ENCODE results near the gene ATP1A4. TPM values are rescaled to one million over a fixed set of nuclear protein-coding genes. Genes with fewer than 3 reads are reported as not detected.
A peak's percentile ranks its signal among the peaks of the same experiment; 100 is the strongest.

Gene ATP1A4
- 0.20 and 0.35 TPM in 2 replicates for total RNA-seq
- long read RNA-seq: 0 reads

DNA sequence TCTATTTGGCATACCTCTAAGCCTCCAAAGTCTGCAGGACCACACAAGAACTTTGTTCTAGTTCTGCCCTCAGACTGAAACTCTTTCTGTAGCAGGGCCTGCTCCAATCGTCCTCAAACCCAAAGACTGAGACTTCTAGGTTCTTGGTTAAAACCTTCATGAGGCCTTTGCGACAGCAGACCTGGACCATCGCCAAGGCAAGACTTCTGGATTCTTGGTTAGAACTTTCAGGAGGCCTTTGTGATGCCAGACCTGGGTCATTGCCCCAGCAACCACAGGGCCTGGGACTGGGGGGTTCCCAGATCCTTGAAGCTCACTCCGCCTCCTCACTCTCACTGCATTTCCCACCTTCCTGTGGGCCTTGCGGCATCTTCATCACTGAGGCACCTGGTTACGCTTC, at the start of gene ATP1A4:
TSS of gene ATP1A4 (plus strand) at position 301 of the 400 bp plus-strand sequence. CDS start 438 bp downstream, outside the sequence.
- H3K4me1 Mint-ChIP-seq: no peaks in the 10 kb centered on the region
- no peaks in the 10 kb centered on the region for H3K27me3 Mint-ChIP-seq (ENCODE audit: low read depth)
- no peak for DNase-seq (ENCODE audit: low read depth, low spot score)
- H3K4me3 Mint-ChIP-seq: no peak within 1 kb of the TSS
- no peaks in the 10 kb centered on the region for H3K36me3 Mint-ChIP-seq (ENCODE audit: low read depth)
- peak within 1 kb of the TSS; percentile 63 for H3K27ac Mint-ChIP-seq (ENCODE audit: unreplicated experiment)
- H3K9me3 Mint-ChIP-seq: no peaks in the 10 kb centered on the region
- TF ChIP-seq, protein P1, sequence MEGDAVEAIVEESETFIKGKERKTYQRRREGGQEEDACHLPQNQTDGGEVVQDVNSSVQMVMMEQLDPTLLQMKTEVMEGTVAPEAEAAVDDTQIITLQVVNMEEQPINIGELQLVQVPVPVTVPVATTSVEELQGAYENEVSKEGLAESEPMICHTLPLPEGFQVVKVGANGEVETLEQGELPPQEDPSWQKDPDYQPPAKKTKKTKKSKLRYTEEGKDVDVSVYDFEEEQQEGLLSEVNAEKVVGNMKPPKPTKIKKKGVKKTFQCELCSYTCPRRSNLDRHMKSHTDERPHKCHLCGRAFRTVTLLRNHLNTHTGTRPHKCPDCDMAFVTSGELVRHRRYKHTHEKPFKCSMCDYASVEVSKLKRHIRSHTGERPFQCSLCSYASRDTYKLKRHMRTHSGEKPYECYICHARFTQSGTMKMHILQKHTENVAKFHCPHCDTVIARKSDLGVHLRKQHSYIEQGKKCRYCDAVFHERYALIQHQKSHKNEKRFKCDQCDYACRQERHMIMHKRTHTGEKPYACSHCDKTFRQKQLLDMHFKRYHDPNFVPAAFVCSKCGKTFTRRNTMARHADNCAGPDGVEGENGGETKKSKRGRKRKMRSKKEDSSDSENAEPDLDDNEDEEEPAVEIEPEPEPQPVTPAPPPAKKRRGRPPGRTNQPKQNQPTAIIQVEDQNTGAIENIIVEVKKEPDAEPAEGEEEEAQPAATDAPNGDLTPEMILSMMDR (conservative IDR thresholded peaks at IDR 0.05): no peak

DNA sequence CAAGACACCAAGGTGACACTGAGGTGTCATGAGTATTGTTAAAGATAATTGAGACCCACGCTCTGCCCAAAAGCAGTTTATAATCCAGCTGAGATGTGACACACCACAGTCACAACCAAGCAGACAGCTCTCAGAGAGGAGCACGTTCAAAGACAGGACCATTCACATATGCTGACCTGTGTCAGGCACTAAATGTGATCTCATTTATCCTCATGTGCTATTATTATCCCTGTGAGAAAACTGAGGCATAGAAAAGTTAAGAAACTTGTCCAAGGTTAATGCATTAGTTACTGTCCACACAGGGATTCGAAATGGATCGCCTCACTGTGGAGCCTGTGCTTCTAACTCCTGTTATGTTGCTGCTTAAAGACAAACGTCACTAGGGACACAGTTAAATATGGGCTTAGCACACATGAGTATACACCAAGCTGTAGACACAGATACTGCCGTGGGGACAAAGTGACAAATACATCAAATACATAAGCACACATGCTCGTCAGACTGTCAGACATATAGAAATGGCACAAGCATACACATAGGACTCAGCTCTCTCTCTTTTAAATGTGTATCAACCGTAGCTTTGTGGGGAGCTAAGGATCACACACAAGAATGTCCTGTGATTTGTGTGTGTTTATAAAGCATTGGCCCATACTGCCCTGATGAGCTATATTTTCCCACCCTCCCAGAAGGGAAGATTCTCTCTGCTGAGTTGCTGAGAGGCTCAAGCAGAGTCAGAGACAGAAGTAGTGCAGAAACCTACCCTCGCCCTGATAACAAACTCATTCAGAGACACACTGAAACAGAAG, 49.5 kb upstream of the ATP1A4 start:
- H3K27me3 Mint-ChIP-seq (ENCODE audit: low read depth): no peaks in the 10 kb centered on the region
- peak overlapping the region; percentile 5 for H3K27ac Mint-ChIP-seq (ENCODE audit: unreplicated experiment)
- peak overlapping the region; percentile 27 for H3K4me3 Mint-ChIP-seq
- no peaks in the 10 kb centered on the region for H3K36me3 Mint-ChIP-seq (ENCODE audit: low read depth)
- DNase-seq (ENCODE audit: low read depth, low spot score): no peak
- TF ChIP-seq, protein P1 (conservative IDR thresholded peaks at IDR 0.05): no peak
- peaks cover 66% of the 10 kb centered on the region for H3K4me1 Mint-ChIP-seq
- H3K9me3 Mint-ChIP-seq: no peaks in the 10 kb centered on the region

DNA sequence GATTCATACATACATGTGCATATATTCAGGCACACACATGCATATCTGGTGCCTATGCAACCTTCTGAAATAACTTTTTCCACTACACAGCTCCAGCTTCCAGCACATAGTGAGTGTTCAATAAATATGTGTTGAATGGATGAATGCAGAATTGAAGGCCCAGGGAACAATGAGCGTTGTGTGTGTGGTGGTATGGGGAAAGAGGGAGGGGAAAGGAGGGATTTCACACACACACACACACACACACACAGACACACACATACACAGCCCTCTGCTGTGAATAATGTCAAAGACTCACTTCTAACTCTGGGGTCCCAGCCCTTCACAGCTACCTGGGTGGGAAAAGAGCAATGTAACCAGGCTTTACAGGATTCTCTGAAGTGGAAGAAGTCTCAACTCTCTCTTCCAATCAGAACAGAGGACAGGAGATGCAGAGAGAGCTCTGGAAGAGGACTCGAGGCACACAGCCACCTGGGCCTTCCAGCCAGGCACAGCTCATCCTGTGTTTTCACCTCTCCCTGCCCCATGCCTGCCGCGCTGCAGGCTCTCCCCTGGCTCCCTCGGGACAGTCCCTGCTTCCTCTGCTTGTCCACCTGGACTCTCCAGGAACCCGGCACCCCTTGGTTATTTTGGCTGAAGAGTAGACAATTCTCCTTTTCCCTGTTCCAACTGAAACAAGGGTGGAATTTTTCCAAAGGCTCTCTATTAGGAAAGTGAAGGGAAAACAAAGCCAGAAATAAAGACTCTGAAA, 47.6 kb upstream of the ATP1A4 start:
- no peak for DNase-seq (ENCODE audit: low read depth, low spot score)

DNA sequence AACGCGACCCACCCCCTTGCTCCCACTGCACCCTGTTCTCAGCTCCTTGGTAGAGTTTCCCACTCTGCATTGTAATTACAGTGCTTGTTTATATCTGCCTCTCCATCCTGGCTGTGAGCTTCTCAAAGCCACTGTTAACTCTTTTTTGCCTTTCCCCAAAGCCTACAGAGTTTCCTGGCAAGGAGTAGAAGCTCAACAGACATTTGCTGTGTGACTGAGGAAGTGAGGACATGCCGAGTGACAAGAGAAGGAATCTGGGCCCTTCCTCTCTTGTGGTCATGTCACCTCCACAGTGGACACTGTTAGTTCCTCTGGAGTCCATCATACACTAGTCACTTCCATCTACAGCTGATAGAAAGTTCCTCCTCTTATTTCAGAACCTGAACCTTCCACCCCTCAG, 46.9 kb upstream of the ATP1A4 start:
- TF ChIP-seq, protein P1 (conservative IDR thresholded peaks at IDR 0.05): no peak
- Mint-ChIP-seq H3K27ac (ENCODE audit: unreplicated experiment) (peak overlapping the region; percentile 13), H3K9me3 (no peaks in the 10 kb centered on the region), H3K4me1 (peaks cover 73% of the 10 kb centered on the region), H3K27me3 (ENCODE audit: low read depth) (no peaks in the 10 kb centered on the region), H3K36me3 (ENCODE audit: low read depth) (no peaks in the 10 kb centered on the region), H3K4me3 (peak overlapping the region; percentile 50)
- DNase-seq (ENCODE audit: low read depth, low spot score): no peak

More for the DNA sequence above, 47.6 kb upstream of the ATP1A4 start:
- Mint-ChIP-seq H3K4me3 (peak overlapping the region; percentile 9), H3K27ac (ENCODE audit: unreplicated experiment) (peak overlapping the region; percentile 35), H3K9me3 (no peaks in the 10 kb centered on the region), H3K27me3 (ENCODE audit: low read depth) (no peaks in the 10 kb centered on the region), H3K36me3 (ENCODE audit: low read depth) (no peaks in the 10 kb centered on the region), H3K4me1 (peaks cover 70% of the 10 kb centered on the region)
- TF ChIP-seq, protein P1 (conservative IDR thresholded peaks at IDR 0.05): no peak

DNA sequence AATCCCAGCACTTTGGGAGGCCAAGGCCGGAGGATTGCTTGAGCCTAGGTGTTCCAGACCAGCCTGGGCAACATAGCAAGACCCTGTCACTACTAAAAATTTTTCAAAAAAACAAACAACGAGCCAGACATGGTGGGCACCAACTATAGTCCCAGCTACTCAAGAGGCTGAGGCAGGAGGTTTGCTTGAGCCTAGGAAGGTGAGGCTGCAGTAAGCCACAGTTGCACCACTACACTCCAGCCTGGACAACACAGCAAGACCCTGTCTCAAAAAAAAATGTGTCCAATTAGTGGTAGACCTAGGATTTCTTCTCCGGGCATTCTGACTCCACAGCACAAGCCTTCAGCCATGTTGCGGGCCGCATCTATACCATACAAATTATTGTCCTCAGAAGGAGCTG, 46.2 kb upstream of the ATP1A4 start:
- DNase-seq (ENCODE audit: low read depth, low spot score): no peak
- Mint-ChIP-seq H3K36me3 (ENCODE audit: low read depth) (no peaks in the 10 kb centered on the region), H3K4me1 (peaks cover 79% of the 10 kb centered on the region), H3K27me3 (ENCODE audit: low read depth) (no peaks in the 10 kb centered on the region), H3K9me3 (no peaks in the 10 kb centered on the region), H3K4me3 (no peak overlapping the region), H3K27ac (ENCODE audit: unreplicated experiment) (no peak overlapping the region)
- TF ChIP-seq, protein P1 (conservative IDR thresholded peaks at IDR 0.05): no peak

Measured in neural crest cell (in vitro differentiated cells).